ENCODE results near the gene SNHG17.

DNA sequence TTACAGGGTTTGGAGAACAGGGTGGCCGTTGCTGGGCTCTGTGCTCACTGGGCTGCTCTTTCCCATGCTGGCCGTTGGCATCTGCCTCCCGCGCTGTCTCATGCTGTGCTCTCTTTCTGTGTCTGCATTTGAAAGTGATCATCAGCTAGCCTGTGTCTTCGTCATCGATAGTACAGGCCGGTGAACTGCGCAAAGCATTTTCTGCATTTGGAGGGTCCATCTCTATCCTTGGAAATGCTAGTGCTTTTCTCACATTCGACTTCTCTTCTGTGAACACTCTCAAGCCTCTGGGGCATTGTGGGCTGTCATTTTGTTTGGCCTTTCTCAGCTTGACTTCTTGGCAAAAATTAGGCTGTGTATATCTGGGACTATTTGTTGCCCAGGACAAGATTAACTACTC, 6.8 kb upstream of the SNHG17 start:
- no peak for TF ChIP-seq POLR2A (IDR thresholded peaks at IDR 0.05)
- TF ChIP-seq, protein P1, sequence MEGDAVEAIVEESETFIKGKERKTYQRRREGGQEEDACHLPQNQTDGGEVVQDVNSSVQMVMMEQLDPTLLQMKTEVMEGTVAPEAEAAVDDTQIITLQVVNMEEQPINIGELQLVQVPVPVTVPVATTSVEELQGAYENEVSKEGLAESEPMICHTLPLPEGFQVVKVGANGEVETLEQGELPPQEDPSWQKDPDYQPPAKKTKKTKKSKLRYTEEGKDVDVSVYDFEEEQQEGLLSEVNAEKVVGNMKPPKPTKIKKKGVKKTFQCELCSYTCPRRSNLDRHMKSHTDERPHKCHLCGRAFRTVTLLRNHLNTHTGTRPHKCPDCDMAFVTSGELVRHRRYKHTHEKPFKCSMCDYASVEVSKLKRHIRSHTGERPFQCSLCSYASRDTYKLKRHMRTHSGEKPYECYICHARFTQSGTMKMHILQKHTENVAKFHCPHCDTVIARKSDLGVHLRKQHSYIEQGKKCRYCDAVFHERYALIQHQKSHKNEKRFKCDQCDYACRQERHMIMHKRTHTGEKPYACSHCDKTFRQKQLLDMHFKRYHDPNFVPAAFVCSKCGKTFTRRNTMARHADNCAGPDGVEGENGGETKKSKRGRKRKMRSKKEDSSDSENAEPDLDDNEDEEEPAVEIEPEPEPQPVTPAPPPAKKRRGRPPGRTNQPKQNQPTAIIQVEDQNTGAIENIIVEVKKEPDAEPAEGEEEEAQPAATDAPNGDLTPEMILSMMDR (IDR thresholded peaks at IDR 0.05): no peak
- no peak for TF ChIP-seq POLR2AphosphoS5 (IDR thresholded peaks at IDR 0.05)
